Renal pelvis (tissue), 3 donors: ENCODE data around the gene TAAR9. TPM values are rescaled to one million over a fixed set of nuclear protein-coding genes. Genes with fewer than 3 reads are reported as not detected.

Experiments
- polyA plus RNA-seq, 3 donors: library from polyadenylated mRNA; unstranded; fragments of 120-200 nt; gene quantifications; one replicate each; pipeline ENCODE4 v1.2.1, GENCODE V29; 2013; ENCODE audit not compliant: insufficient read length in 3 of 3

Gene TAAR9
- polyA plus RNA-seq, 3 donors = not detected

Other genes starting within 250 kb of the TAAR9 start
- 100 to 1,000 TPM; 168 to 201 (median 182) TPM for gene MOXD1, start 136.8 kb upstream of the TAAR9 start, polyA plus RNA-seq
- 100 to 1,000 TPM in 1 of 3 donors, 10 to 100 TPM in 2; 86.7 to 103 (median 91.8) TPM for gene STX7, start 25.2 kb upstream of the TAAR9 start, polyA plus RNA-seq
- not detected for gene TAAR8, start 14.4 kb downstream of the TAAR9 start, polyA plus RNA-seq
- under 1 TPM in 1 of 3 donors, not detected in 2; 0.30 TPM for gene TAAR6, start 32.0 kb downstream of the TAAR9 start, polyA plus RNA-seq
- gene TAAR5, start 51.5 kb downstream of the TAAR9 start, polyA plus RNA-seq = not detected
- gene TAAR2, start 86.0 kb downstream of the TAAR9 start, polyA plus RNA-seq = not detected
- gene TAAR1, start 120.9 kb downstream of the TAAR9 start, polyA plus RNA-seq = under 1 TPM in 2 of 3 donors, not detected in 1; 0.16 to 0.17 TPM
- gene VNN1, start 175.8 kb downstream of the TAAR9 start, polyA plus RNA-seq = under 1 TPM; 0.14 to 0.19 (median 0.14) TPM
- gene VNN2, start 219.6 kb downstream of the TAAR9 start, polyA plus RNA-seq = 1 to 10 TPM; 2.3 to 2.4 (median 2.3) TPM